Measurements from ENCODE around the gene EFCAB6. TPM values are rescaled to one million over a fixed set of nuclear protein-coding genes. Genes with fewer than 3 reads are reported as not detected.

Gene EFCAB6
- total RNA-seq, 2 experiments from 2014 or later = 0.13 TPM; not detected in 1

DNA sequence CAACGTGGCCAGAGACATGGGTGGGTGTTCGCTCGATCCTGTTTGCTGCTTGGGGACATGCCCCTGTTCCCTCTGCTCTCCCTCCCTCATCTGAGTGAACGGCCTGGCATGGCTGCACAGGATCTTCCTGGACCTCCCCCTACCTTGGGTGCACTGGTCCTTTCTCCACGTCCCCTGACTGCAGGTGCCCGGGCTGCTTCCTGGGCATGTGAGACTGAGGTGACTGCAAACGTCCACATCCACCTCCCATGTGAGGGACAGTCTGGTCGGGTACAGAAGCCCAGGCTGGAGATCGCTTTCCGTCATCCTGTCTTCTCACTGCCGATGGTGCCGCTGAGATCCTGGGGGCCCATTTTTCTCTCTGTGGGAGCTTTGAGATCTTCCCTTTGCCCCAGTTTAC is 38.4 kb upstream of the EFCAB6 start:
- DNase-seq (ENCODE audit: low spot score) = no peak
- Histone ChIP-seq H3K36me3 (ENCODE audit: insufficient read depth, low read length) (no peaks in the 10 kb centered on the region), H3K4me1 (ENCODE audit: insufficient read depth, low read length, poor library complexity, severe bottlenecking) (no peaks in the 10 kb centered on the region), H3K4me3 (ENCODE audit: low read depth, low read length, poor library complexity, severe bottlenecking) (no peak overlapping the region), H4K20me1 (ENCODE audit: insufficient read depth, low read length) (no peaks in the 10 kb centered on the region), H3K9me3 (ENCODE audit: low read length) (no peaks in the 10 kb centered on the region), H3K4me2 (ENCODE audit: low read length) (no peak overlapping the region), H3K27ac (ENCODE audit: low read depth, low read length, poor library complexity, severe bottlenecking) (no peak overlapping the region), H3K79me2 (ENCODE audit: insufficient read depth, low read depth, low read length) (no peaks in the 10 kb centered on the region), H2AFZ (ENCODE audit: low read length) (no peak overlapping the region), H3K9me2 (ENCODE audit: insufficient read depth, low read length) (no peaks in the 10 kb centered on the region)
- ChIA-PET POLR2A (no interaction called here), CTCF (ENCODE audit: unreplicated experiment) (no interaction called here)
- BruUV-seq (replicated peaks) = no TSS peak
- no peak for TF ChIP-seq EZH2phosphoT487 (IDR thresholded peaks at IDR 0.05; ENCODE audit: borderline replicate concordance, low read depth, low read length)
- TF ChIP-seq, protein P1, sequence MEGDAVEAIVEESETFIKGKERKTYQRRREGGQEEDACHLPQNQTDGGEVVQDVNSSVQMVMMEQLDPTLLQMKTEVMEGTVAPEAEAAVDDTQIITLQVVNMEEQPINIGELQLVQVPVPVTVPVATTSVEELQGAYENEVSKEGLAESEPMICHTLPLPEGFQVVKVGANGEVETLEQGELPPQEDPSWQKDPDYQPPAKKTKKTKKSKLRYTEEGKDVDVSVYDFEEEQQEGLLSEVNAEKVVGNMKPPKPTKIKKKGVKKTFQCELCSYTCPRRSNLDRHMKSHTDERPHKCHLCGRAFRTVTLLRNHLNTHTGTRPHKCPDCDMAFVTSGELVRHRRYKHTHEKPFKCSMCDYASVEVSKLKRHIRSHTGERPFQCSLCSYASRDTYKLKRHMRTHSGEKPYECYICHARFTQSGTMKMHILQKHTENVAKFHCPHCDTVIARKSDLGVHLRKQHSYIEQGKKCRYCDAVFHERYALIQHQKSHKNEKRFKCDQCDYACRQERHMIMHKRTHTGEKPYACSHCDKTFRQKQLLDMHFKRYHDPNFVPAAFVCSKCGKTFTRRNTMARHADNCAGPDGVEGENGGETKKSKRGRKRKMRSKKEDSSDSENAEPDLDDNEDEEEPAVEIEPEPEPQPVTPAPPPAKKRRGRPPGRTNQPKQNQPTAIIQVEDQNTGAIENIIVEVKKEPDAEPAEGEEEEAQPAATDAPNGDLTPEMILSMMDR (conservative IDR thresholded peaks at IDR 0.05; ENCODE audit: low read length) = no peak
- intact Hi-C loops (cut with micrococcal nuclease; ENCODE audit: unreplicated experiment) = no loop called here

DNA sequence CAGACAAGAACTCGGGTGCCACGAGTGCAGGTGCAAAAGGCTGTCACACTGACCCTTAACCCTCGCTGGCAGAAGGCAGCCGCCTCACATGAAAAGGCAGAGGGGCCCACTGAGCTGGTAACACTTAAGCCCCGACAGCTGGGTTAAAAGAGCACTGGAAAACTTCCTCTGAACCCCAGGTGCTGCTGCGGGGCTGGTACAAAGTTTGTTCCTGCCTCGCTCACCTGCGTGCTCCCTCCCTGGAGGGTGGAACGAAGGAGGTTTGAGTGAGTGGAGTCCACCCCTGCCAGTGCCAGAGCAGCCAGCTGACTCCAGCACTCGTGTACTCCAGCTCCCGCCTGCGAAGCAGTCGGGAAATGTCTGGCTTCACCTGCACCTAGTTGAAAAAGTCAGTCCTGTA is 37.6 kb upstream of the EFCAB6 start:
- no peak overlapping the region for H3K4me2 ChIP-seq (ENCODE audit: low read length)
- no peaks in the 10 kb centered on the region for H3K9me3 ChIP-seq (ENCODE audit: low read length)
- H3K4me3 ChIP-seq (ENCODE audit: low read depth, low read length, poor library complexity, severe bottlenecking) = no peak overlapping the region
- H2AFZ ChIP-seq (ENCODE audit: low read length) = no peak overlapping the region
- intact Hi-C loops (cut with micrococcal nuclease; ENCODE audit: unreplicated experiment) = no loop called here
- H3K79me2 ChIP-seq (ENCODE audit: insufficient read depth, low read depth, low read length) = no peaks in the 10 kb centered on the region
- TF ChIP-seq, protein P1 (conservative IDR thresholded peaks at IDR 0.05; ENCODE audit: low read length) = no peak
- TF ChIP-seq EZH2phosphoT487 (IDR thresholded peaks at IDR 0.05; ENCODE audit: borderline replicate concordance, low read depth, low read length) = no peak
- H3K9me2 ChIP-seq (ENCODE audit: insufficient read depth, low read length) = no peaks in the 10 kb centered on the region
- ChIA-PET POLR2A (no interaction called here), CTCF (ENCODE audit: unreplicated experiment) (no interaction called here)
- H3K27ac ChIP-seq (ENCODE audit: low read depth, low read length, poor library complexity, severe bottlenecking) = no peak overlapping the region
- no TSS peak for BruUV-seq (replicated peaks)
- H3K36me3 ChIP-seq (ENCODE audit: insufficient read depth, low read length) = no peaks in the 10 kb centered on the region
- DNase-seq (ENCODE audit: low spot score) = no peak
- no peaks in the 10 kb centered on the region for H4K20me1 ChIP-seq (ENCODE audit: insufficient read depth, low read length)
- no peaks in the 10 kb centered on the region for H3K4me1 ChIP-seq (ENCODE audit: insufficient read depth, low read length, poor library complexity, severe bottlenecking)

DNA sequence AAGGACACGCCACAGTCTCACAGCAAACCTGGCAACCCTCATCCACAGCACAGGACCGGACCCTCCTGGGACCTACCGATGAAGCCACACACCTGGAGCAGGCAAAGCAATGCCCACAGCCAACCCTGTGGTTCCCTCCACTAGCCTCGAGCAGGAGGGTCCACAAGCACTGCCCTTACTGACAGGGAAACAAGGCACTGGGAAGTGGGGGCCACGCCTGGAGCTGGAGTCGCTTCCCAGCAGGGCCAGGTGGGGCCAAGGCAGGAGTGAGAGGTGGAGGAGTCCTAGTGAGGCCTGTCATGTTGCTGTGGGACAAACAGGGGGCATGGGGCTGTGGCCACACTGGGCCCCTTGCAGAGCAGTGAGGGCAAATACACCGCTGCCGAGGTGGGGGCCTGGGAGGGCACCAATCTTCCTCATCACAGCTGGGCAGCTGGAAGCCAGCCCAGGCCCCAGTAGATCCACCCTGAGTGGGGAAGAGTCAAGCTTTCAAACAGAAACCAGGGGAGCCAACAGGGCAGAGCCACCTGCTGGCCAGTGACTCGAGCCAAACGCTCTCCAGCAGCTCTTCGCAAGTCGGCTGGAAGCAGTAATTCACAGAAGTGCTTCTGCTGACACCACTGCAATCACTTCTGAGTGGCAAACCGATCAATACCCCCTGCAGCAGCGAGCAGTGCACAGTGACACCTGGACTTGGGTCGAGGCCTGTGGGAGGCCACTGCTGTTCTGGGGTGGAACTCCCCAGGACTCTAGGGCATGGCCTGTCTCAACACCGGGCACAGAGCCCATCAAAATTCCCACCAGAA is 36.5 kb upstream of the EFCAB6 start:
- ChIA-PET POLR2A (no interaction called here), CTCF (ENCODE audit: unreplicated experiment) (no interaction called here)
- intact Hi-C loops (cut with micrococcal nuclease; ENCODE audit: unreplicated experiment) = no loop called here
- Histone ChIP-seq H3K4me1 (ENCODE audit: insufficient read depth, low read length, poor library complexity, severe bottlenecking) (no peaks in the 10 kb centered on the region), H3K9me3 (ENCODE audit: low read length) (no peaks in the 10 kb centered on the region), H2AFZ (ENCODE audit: low read length) (no peak overlapping the region), H3K4me2 (ENCODE audit: low read length) (no peak overlapping the region), H3K4me3 (ENCODE audit: low read depth, low read length, poor library complexity, severe bottlenecking) (no peak overlapping the region), H3K36me3 (ENCODE audit: insufficient read depth, low read length) (no peaks in the 10 kb centered on the region), H3K9me2 (ENCODE audit: insufficient read depth, low read length) (no peaks in the 10 kb centered on the region), H3K79me2 (ENCODE audit: insufficient read depth, low read depth, low read length) (no peaks in the 10 kb centered on the region), H3K27ac (ENCODE audit: low read depth, low read length, poor library complexity, severe bottlenecking) (no peak overlapping the region), H4K20me1 (ENCODE audit: insufficient read depth, low read length) (no peaks in the 10 kb centered on the region)
- no TSS peak for BruUV-seq (replicated peaks)
- TF ChIP-seq, protein P1 (conservative IDR thresholded peaks at IDR 0.05; ENCODE audit: low read length) = 0 out of 2 replicates have a peak, but pooled peaks have one; percentile 26
- no peak for TF ChIP-seq EZH2phosphoT487 (IDR thresholded peaks at IDR 0.05; ENCODE audit: borderline replicate concordance, low read depth, low read length)
- DNase-seq (ENCODE audit: low spot score) = no peak
